Transverse colon (tissue), 3 donors: Measurements from ENCODE around the gene UBE2Z.

ENCODE experiments used
- EP300 ChIP-seq: sonication (generic); formaldehyde crosslinking; IDR thresholded peaks from one replicate; pipeline ENCODE4 v1.6.1; 2017; ENCODE audit warnings: antibody characterized with exemption, low read depth
- TF ChIP-seq, protein P1 (sequence below), 5 experiments: fragments of 200-600 bp in 3 of 5; fragments of 450-650 bp in 2 of 5; sonication (generic) in 3 of 5; IDR thresholded peaks; 1 replicate in 2 of 5; 2 replicates in 3 of 5; pipeline ENCODE4 v1.5.1; 2016 to 2017; ENCODE audit warnings: antibody characterized with exemption in 5 of 5, inconsistent platforms in 3 of 5, mild to moderate bottlenecking in 2 of 5, moderate library complexity in 1 of 5

DNA sequence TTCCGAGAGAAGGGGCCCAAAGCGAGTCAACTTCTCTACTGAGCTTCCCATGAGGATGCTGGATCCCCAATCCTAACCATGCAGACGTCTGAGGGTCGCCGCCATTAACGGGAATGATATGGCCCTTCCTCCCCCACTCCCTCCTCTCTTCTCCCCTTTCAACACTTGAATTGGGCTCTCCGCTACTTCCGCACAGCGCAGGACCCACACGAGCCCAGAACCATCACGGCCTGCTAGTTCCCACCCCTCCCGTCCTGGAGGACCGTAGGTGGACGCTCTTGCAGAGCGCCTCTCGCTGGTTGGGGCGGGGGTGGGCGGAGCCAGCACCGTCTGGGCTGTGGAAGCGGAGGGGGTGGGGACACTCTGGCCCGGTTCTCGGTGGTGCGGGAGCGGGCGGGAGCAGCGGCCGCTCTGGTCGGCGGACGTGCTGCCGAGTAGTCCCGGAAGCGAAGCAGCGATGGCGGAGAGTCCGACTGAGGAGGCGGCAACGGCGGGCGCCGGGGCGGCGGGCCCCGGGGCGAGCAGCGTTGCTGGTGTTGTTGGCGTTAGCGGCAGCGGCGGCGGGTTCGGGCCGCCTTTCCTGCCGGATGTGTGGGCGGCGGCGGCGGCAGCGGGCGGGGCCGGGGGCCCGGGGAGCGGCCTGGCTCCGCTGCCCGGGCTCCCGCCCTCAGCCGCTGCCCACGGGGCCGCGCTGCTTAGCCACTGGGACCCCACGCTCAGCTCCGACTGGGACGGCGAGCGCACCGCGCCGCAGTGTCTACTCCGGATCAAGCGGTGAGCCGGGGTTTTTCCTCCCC, at the start of gene UBE2Z:
- TF ChIP-seq, protein P1, sequence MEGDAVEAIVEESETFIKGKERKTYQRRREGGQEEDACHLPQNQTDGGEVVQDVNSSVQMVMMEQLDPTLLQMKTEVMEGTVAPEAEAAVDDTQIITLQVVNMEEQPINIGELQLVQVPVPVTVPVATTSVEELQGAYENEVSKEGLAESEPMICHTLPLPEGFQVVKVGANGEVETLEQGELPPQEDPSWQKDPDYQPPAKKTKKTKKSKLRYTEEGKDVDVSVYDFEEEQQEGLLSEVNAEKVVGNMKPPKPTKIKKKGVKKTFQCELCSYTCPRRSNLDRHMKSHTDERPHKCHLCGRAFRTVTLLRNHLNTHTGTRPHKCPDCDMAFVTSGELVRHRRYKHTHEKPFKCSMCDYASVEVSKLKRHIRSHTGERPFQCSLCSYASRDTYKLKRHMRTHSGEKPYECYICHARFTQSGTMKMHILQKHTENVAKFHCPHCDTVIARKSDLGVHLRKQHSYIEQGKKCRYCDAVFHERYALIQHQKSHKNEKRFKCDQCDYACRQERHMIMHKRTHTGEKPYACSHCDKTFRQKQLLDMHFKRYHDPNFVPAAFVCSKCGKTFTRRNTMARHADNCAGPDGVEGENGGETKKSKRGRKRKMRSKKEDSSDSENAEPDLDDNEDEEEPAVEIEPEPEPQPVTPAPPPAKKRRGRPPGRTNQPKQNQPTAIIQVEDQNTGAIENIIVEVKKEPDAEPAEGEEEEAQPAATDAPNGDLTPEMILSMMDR (IDR thresholded peaks at IDR 0.05): peak in 1 of 5 experiments; percentile 24
- TF ChIP-seq EP300: no peak
